Testis (tissue), 3 donors: ENCODE data around the gene MMP28. TPM values are rescaled to one million over a fixed set of nuclear protein-coding genes. Genes with fewer than 3 reads are reported as not detected.

Experiments used
- DNase-seq: peaks from one replicate; pipeline ENCODE4 v3.0.0-alpha.2; 2019
- H3K27ac ChIP-seq, 2 donors: fragments of 200-600 bp; sonication (generic); one replicate each; pipeline ENCODE4 v1.5.1; 2019
- H3K27me3 ChIP-seq: fragments of 200-600 bp; sonication (generic); one replicate; pipeline ENCODE4 v1.5.1; 2019
- H3K36me3 ChIP-seq: fragments of 200-600 bp; sonication (generic); one replicate; pipeline ENCODE4 v1.5.1; 2017; ENCODE audit warnings: low read depth; ENCODE audit errors: missing control alignments
- H3K4me1 ChIP-seq: fragments of 200-600 bp; sonication (generic); one replicate; pipeline ENCODE4 v1.5.1; 2019
- H3K4me3 ChIP-seq, 2 donors: fragments of 200-600 bp; sonication (generic); one replicate each; pipeline ENCODE4 v1.5.1; 2017 to 2019
- H3K9me3 ChIP-seq: fragments of 200-600 bp; sonication (generic); one replicate; pipeline ENCODE4 v1.5.1; 2017
- CTCF ChIP-seq, 3 experiments: fragments of 450-650 bp in 2 of 3; fragments of 200-600 bp in 1 of 3; sonication (generic) in 1 of 3; IDR thresholded peaks; one replicate each; pipeline ENCODE4 v1.5.1; 2016 to 2019; ENCODE audit warnings: antibody characterized with exemption in 3 of 3, mild to moderate bottlenecking in 2 of 3, moderate library complexity in 1 of 3
- POLR2A ChIP-seq: fragments of 450-650 bp; IDR thresholded peaks from one replicate; pipeline ENCODE4 v1.6.1; 2017; ENCODE audit warnings: antibody characterized with exemption, mild to moderate bottlenecking, moderate library complexity
- WGBS, 2 donors: methylation state at CpG; one replicate each; pipeline ENCODE4 v1.1.5; 2018; 5-methylcytosine and 5-hydroxymethylcytosine counted together
- intact Hi-C: fragments of 100-400 bp; cut with DNase I; formaldehyde crosslinking; loops from one replicate; pipeline ENCODE4 v1.15.1; 2023; ENCODE audit warnings: low total_unique reads
- polyA plus RNA-seq: library from polyadenylated mRNA; stranded (reverse); fragments of 350-450 nt; fragmentation: Illumina TruSeq; extraction: RNeasy Lipid Tissue Mini Kit (QIAGEN cat#74804); gene quantifications from one replicate; pipeline ENCODE4 v1.2.3, GENCODE V29; 2014; ENCODE audit warnings: low read depth, low replicate concordance; ENCODE audit not compliant: insufficient read depth
- total RNA-seq, 2 donors: library from RNA; depleted of rRNA; stranded (reverse); fragments of >200 nt; gene quantifications; one replicate each; pipeline ENCODE4 v1.2.3, GENCODE V29; 2016

Gene MMP28
- total and polyA plus RNA-seq, 3 donors from 2014 or later: 78.3 to 237 (median 179) TPM

- WGBS, 2 donors: 91 to 96% methylated on average over 16 of the region's 16 CpGs
- DNase-seq: no peak
- no peaks in the 10 kb centered on the region for H3K9me3 ChIP-seq
- H3K4me1 ChIP-seq: peaks cover 28% of the 10 kb centered on the region
- intact Hi-C loops: no loop called here
- H3K27me3 ChIP-seq: no peaks in the 10 kb centered on the region
- H3K27ac ChIP-seq: no peak overlapping the region
- H3K4me3 ChIP-seq: no peak overlapping the region
- no peak for TF ChIP-seq CTCF (IDR thresholded peaks at IDR 0.05)
- no peak for TF ChIP-seq POLR2A
- H3K36me3 ChIP-seq: no peaks in the 10 kb centered on the region
Observed at GRCh38 chr17:35778641-35779196, 16.7 kb downstream of the MMP28 start.

GRCh38 chr17:35775583-35775982, 19.9 kb downstream of the MMP28 start:
- TF ChIP-seq CTCF (IDR thresholded peaks at IDR 0.05) (no peak), POLR2A (no peak)
- DNase-seq: no peak
- H3K4me3 ChIP-seq: no peak overlapping the region
- H3K27ac ChIP-seq: peak overlapping the region in 1 of 2 donors; percentile 66
- no peaks in the 10 kb centered on the region for H3K27me3 ChIP-seq
- no peaks in the 10 kb centered on the region for H3K9me3 ChIP-seq
- intact Hi-C loops: no loop called here
- H3K36me3 ChIP-seq: no peaks in the 10 kb centered on the region
- 77 to 81% methylated on average over 6 of the region's 6 CpGs for WGBS, 2 donors
- peaks cover 18% of the 10 kb centered on the region for H3K4me1 ChIP-seq

- peak overlapping the region in 1 of 2 donors; percentile 66 for H3K27ac ChIP-seq
- H3K36me3 ChIP-seq: no peaks in the 10 kb centered on the region
- TF ChIP-seq CTCF (IDR thresholded peaks at IDR 0.05) (no peak), POLR2A (no peak)
- no peak overlapping the region for H3K4me3 ChIP-seq
- peaks cover 18% of the 10 kb centered on the region for H3K4me1 ChIP-seq
- WGBS, 2 donors: 66 to 68% methylated on average over 5 of the region's 5 CpGs
- no peaks in the 10 kb centered on the region for H3K27me3 ChIP-seq
- intact Hi-C loops: no loop called here
- no peaks in the 10 kb centered on the region for H3K9me3 ChIP-seq
- DNase-seq: no peak
Observed at GRCh38 chr17:35775039-35775438, 20.4 kb downstream of the MMP28 start.

DNA sequence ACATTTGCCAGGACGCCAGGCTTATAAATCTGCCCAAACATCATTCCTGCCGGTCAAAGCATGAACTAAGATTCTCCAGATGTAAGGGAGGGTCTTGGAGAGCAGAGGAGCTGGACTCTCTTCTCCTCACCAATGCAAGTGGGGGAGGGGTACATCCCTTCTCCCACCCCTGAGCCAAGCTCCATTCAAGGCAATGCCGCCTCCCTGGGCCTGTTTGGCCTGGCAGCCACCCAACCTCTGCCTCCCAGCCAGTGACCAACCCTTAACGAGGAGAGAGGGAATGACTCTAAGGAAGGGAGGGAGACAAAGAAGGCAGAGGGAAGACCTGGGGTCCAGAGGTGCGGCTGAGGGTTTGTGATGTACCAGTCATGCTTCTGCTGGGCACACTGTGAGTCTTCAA, 20.9 kb downstream of the MMP28 start:
- Histone ChIP-seq H3K4me3 (no peak overlapping the region), H3K27ac (peak overlapping the region in 1 of 2 donors; percentile 66), H3K4me1 (peaks cover 18% of the 10 kb centered on the region), H3K9me3 (no peaks in the 10 kb centered on the region), H3K27me3 (no peaks in the 10 kb centered on the region), H3K36me3 (no peaks in the 10 kb centered on the region)
- DNase-seq: peak; percentile 65
- no peak for TF ChIP-seq POLR2A
- no peak for TF ChIP-seq CTCF (IDR thresholded peaks at IDR 0.05)
- intact Hi-C loops: no loop called here
- 51 to 60% methylated on average over 5 of the region's 5 CpGs for WGBS, 2 donors
